WERI-Rb-1 (cell line): ENCODE data around the gene NOTCH2.

ENCODE experiments used
- DNase-seq: peaks from one replicate; pipeline ENCODE4 v3.0.0-alpha.2; 2020
- H3K27ac ChIP-seq: fragments of 250-450 bp; sonication (Bioruptor Pico); 2 replicates; pipeline ENCODE4 v1.5.1; 2020; ENCODE audit warnings: mild to moderate bottlenecking, moderate library complexity
- H3K27me3 ChIP-seq: fragments of 250-450 bp; sonication (Bioruptor Pico); 2 replicates; pipeline ENCODE4 v1.5.1; 2021; ENCODE audit warnings: mild to moderate bottlenecking, low read depth, moderate library complexity; ENCODE audit not compliant: insufficient read depth, severe bottlenecking
- H3K36me3 ChIP-seq: fragments of 250-450 bp; sonication (Bioruptor Pico); 2 replicates; pipeline ENCODE4 v1.5.1; 2020; ENCODE audit warnings: mild to moderate bottlenecking, moderate library complexity
- H3K4me3 ChIP-seq: 2 replicates; pipeline ENCODE4 v1.5.1; 2011; ENCODE audit warnings: low read depth, mild to moderate bottlenecking, control low read depth, low read length
- H3K9me3 ChIP-seq: fragments of 250-450 bp; sonication (Bioruptor Pico); 2 replicates; pipeline ENCODE4 v1.5.1; 2021; ENCODE audit warnings: mild to moderate bottlenecking, moderate library complexity; ENCODE audit not compliant: severe bottlenecking
- CTCF ChIP-seq: IDR thresholded peaks from 2 replicates; pipeline ENCODE4 v1.5.1; 2011; ENCODE audit warnings: low read depth, mild to moderate bottlenecking, control low read depth, inconsistent platforms, low read length

The NOTCH2 gene

GRCh38 chr1:119975006-119975405 lies 94.5 kb downstream of the NOTCH2 start:
- H3K27ac ChIP-seq: no peak overlapping the region

GRCh38 chr1:119974013-119974412 lies 95.4 kb downstream of the NOTCH2 start:
- H3K9me3 ChIP-seq: no peaks in the 10 kb centered on the region
- H3K4me3 ChIP-seq: no peak overlapping the region
- no peaks in the 10 kb centered on the region for H3K27me3 ChIP-seq
- no peak for TF ChIP-seq CTCF
- H3K27ac ChIP-seq: no peak overlapping the region
- no peaks in the 10 kb centered on the region; the same call in none of the 2 replicates for H3K36me3 ChIP-seq
- no peak for DNase-seq

More at GRCh38 chr1:119975006-119975405, 94.5 kb downstream of the NOTCH2 start:
- Histone ChIP-seq H3K27me3 (no peaks in the 10 kb centered on the region), H3K36me3 (no peaks in the 10 kb centered on the region; the same call in none of the 2 replicates), H3K9me3 (no peaks in the 10 kb centered on the region), H3K4me3 (no peak overlapping the region)
- DNase-seq: no peak
- TF ChIP-seq CTCF: no peak

- Histone ChIP-seq H3K36me3 (peaks cover 9% of the 10 kb centered on the region), H3K9me3 (no peaks in the 10 kb centered on the region), H3K27ac (no peak overlapping the region), H3K4me3 (no peak overlapping the region), H3K27me3 (no peaks in the 10 kb centered on the region)
- no peak for TF ChIP-seq CTCF
- no peak for DNase-seq
Observed at GRCh38 chr1:119971710-119972570, 97.5 kb downstream of the NOTCH2 start.

- no peak for TF ChIP-seq CTCF
- H3K27ac ChIP-seq: no peak overlapping the region
- peaks cover 29% of the 10 kb centered on the region for H3K36me3 ChIP-seq
Observed at GRCh38 chr1:119968601-119969000, 100.9 kb downstream of the NOTCH2 start.

GRCh38 chr1:119968068-119968492 lies 101.4 kb downstream of the NOTCH2 start:
- H3K27ac ChIP-seq: no peak overlapping the region
- peak; percentile 72 for TF ChIP-seq CTCF
- no peak overlapping the region for H3K4me3 ChIP-seq
- H3K27me3 ChIP-seq: no peaks in the 10 kb centered on the region
- no peaks in the 10 kb centered on the region for H3K9me3 ChIP-seq
- peaks cover 31% of the 10 kb centered on the region for H3K36me3 ChIP-seq
- peak; percentile 69 for DNase-seq

More at GRCh38 chr1:119968601-119969000, 100.9 kb downstream of the NOTCH2 start:
- no peak overlapping the region for H3K4me3 ChIP-seq
- no peaks in the 10 kb centered on the region for H3K27me3 ChIP-seq
- no peak for DNase-seq
- no peaks in the 10 kb centered on the region for H3K9me3 ChIP-seq
